Ectodermal cell (in vitro differentiated cells): ENCODE results near the gene MNS1.
"Not testable (repeated sequence)": the region's sequence is repeated elsewhere in the genome, so short reads cannot be mapped to it uniquely, and the experiment has no call there.

ENCODE experiments used
- H3K27ac ChIP-seq: 2 replicates; pipeline ENCODE4 v1.7.0; 2013; ENCODE audit warnings: mild to moderate bottlenecking, low read depth, low read length; ENCODE audit not compliant: insufficient read depth, poor library complexity, severe bottlenecking
- H3K27me3 ChIP-seq: 2 replicates; pipeline ENCODE4 v1.7.0; 2013; ENCODE audit warnings: mild to moderate bottlenecking, low read length; ENCODE audit not compliant: insufficient read depth, control insufficient read depth, poor library complexity, severe bottlenecking
- H3K36me3 ChIP-seq: one replicate; pipeline ENCODE4 v1.7.0; 2013; ENCODE audit warnings: low read length; ENCODE audit not compliant: control insufficient read depth, insufficient read depth
- H3K4me1 ChIP-seq: one replicate; pipeline ENCODE4 v1.7.0; 2013; ENCODE audit warnings: low read length; ENCODE audit not compliant: control insufficient read depth, insufficient read depth
- H3K4me3 ChIP-seq: 2 replicates; pipeline ENCODE4 v1.7.0; 2013; ENCODE audit warnings: low read depth, low read length, control low read depth; ENCODE audit not compliant: insufficient read depth
- H3K9me3 ChIP-seq: 2 replicates; pipeline ENCODE4 v1.7.0; 2013; ENCODE audit warnings: mild to moderate bottlenecking, low read length, moderate library complexity; ENCODE audit not compliant: control insufficient read depth
- WGBS, 2 experiments: methylation state at CpG; one replicate each; pipeline ENCODE4 v1.1.7; 2013; ENCODE audit warnings: missing lambda C conversion rate in 2 of 2; 5-methylcytosine and 5-hydroxymethylcytosine counted together

MNS1 gene

GRCh38 chr15:56456229-56456628 lies 8.7 kb downstream of the MNS1 start:
- Histone ChIP-seq H3K27ac (no peak overlapping the region), H3K4me1 (no peaks in the 10 kb centered on the region), H3K36me3 (no peaks in the 10 kb centered on the region), H3K9me3 (no peaks in the 10 kb centered on the region), H3K27me3 (no peaks in the 10 kb centered on the region), H3K4me3 (no peak overlapping the region)
- WGBS, 2 experiments: 90 to 95% methylated on average over 1 to 3 of the region's 3 CpGs

GRCh38 chr15:56454836-56455235 lies 10.1 kb downstream of the MNS1 start:
- no peaks in the 10 kb centered on the region for H3K4me1 ChIP-seq
- H3K4me3 ChIP-seq: no peak overlapping the region
- WGBS, 2 experiments: 87 to 88% methylated on average over 1 of the region's 1 CpG

DNA sequence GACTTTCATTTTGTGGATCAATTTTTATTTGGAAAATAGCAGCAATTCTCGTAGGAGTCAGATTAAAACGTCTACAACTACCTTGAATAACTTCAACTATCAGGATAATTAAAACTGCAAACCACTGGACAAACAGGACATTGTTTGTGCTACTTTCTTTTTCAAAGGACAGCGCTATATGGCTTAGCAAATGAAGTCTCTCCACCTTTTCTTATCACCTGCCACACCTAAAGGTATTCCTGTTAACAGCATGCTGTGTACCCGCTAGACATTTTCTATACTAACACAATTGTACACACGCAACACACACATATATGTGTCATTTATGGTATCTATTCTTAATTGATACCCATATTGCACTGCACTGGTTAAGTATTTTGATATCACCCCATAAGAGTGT lies 19.2 kb downstream of the MNS1 start:
- H3K4me1 ChIP-seq: no peaks in the 10 kb centered on the region
- no peaks in the 10 kb centered on the region for H3K9me3 ChIP-seq
- no peak overlapping the region for H3K4me3 ChIP-seq
- 90 to 94% methylated on average over 4 to 5 of the region's 5 CpGs for WGBS, 2 experiments
- no peak overlapping the region for H3K27ac ChIP-seq
- H3K36me3 ChIP-seq: peaks cover 6% of the 10 kb centered on the region
- H3K27me3 ChIP-seq: no peaks in the 10 kb centered on the region

More at GRCh38 chr15:56454836-56455235, 10.1 kb downstream of the MNS1 start:
- Histone ChIP-seq H3K27me3 (no peaks in the 10 kb centered on the region), H3K9me3 (no peaks in the 10 kb centered on the region), H3K36me3 (no peaks in the 10 kb centered on the region), H3K27ac (no peak overlapping the region)

DNA sequence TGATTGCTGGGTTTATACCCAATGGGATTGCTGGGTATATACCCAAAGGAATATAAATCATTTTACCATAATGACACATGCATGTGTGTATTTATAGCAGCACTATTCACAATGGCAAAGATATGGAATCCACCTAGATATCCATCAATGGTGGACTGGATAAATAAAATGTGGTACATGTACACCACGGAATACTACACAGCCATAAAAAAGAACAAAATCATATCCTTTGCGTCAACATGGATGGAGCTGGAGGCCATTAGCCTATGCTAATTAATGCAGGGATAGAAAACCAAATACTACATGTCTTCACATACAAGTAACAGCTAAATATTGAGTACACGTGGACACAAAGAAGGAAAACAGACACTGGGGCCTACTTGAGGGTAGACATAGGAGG lies 22.6 kb downstream of the MNS1 start:
- Histone ChIP-seq H3K27ac (no peak overlapping the region), H3K9me3 (no peaks in the 10 kb centered on the region), H3K4me1 (no peaks in the 10 kb centered on the region), H3K4me3 (no peak overlapping the region), H3K36me3 (peaks cover 6% of the 10 kb centered on the region), H3K27me3 (no peaks in the 10 kb centered on the region)
- WGBS, 2 experiments: 90 to 100% methylated on average over 2 to 3 of the region's 3 CpGs

DNA sequence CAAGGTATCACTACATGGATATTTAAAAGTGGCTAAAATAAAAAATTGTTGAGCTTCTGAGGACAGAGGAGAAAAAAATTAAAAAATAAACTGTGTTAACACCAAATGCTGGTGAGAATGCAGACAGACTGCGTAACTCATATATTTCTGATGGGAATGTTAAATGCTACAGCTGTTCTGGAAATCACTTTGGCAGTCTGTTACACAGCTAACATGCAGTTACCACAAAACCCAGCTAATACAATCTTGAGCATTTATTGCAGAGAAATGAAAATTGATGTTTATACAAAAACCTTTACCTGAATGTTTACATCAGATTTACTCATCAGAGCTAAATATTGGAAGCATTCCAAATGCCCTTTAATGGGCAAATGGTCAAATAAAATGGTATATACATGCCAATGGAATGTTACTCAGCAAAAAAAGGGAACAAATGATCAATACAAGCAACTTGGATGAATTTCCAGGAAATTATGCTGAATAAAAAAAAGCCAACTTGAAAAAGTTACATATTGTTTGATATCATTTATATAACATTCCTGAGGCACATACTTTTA lies 24.6 kb downstream of the MNS1 start:
- H3K4me1 ChIP-seq: no peaks in the 10 kb centered on the region
- H3K9me3 ChIP-seq: no peaks in the 10 kb centered on the region
- H3K27ac ChIP-seq: no peak overlapping the region
- 75 to 100% methylated on average over 1 of the region's 1 CpG for WGBS, 2 experiments
- H3K4me3 ChIP-seq: no peak overlapping the region
- H3K27me3 ChIP-seq: no peaks in the 10 kb centered on the region
- peaks cover 6% of the 10 kb centered on the region for H3K36me3 ChIP-seq

- Histone ChIP-seq H3K27ac (no peak overlapping the region), H3K36me3 (no peaks in the 10 kb centered on the region), H3K4me1 (no peaks in the 10 kb centered on the region), H3K4me3 (no peak overlapping the region), H3K9me3 (no peaks in the 10 kb centered on the region), H3K27me3 (no peaks in the 10 kb centered on the region)
- WGBS, 2 experiments: 88 to 96% methylated on average over 5 of the region's 5 CpGs
Observed at GRCh38 chr15:56432304-56432703, 32.6 kb downstream of the MNS1 start.

- Histone ChIP-seq H3K9me3 (no peaks in the 10 kb centered on the region), H3K4me3 (no peak overlapping the region), H3K27ac (no peak overlapping the region), H3K36me3 (no peaks in the 10 kb centered on the region), H3K4me1 (no peaks in the 10 kb centered on the region), H3K27me3 (no peaks in the 10 kb centered on the region)
- WGBS, 2 experiments: 9% methylated on average over 1 of the region's 2 CpGs; no CpG with 5 or more reads in 1 of the 2 experiments
Observed at GRCh38 chr15:56428821-56429458, 36.0 kb downstream of the MNS1 start.

DNA sequence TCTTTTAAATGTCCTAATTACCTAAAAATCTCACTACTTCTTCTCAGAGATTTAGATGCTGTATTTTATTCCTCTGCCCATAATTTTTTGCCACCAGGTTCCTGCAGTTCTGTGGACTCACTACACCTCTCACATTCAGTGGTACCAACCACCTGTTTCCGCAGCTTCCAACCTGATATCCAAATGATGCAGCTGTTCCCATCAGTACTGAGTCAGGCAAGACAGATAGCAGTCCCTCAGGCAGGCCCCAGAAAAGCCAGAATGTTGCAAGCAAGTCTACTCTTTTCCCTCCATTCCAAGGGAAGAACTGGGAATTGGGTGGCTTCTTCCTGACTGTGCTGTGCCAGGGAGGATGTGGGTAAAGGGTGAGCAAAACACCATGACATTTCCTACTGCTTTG lies 39.0 kb downstream of the MNS1 start:
- 86 to 98% methylated on average over 1 of the region's 1 CpG for WGBS, 2 experiments

DNA sequence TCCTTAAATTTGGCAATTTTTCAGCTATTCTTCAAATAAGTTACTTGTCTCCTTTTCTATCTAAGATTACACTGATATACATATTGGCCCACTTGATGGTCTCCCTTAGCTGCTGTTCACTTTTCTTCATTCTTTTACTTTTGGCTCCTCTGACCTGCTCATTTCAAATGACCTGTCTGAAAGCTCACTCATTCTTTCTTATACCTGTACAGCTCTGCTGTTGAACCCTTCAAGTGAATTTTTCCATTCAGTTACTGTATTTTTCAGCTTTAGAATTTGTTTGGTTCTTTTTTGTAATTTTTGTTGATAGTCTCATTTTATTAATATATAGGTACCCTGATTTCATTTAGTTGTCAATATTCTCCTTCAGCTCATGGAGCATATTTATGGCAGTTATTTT lies 39.7 kb downstream of the MNS1 start:
- Histone ChIP-seq H3K27ac (no peak overlapping the region), H3K27me3 (no peaks in the 10 kb centered on the region), H3K9me3 (no peaks in the 10 kb centered on the region), H3K4me3 (no peak overlapping the region), H3K4me1 (no peaks in the 10 kb centered on the region), H3K36me3 (no peaks in the 10 kb centered on the region)

More for the DNA sequence above, 39.0 kb downstream of the MNS1 start:
- no peak overlapping the region for H3K27ac ChIP-seq
- no peak overlapping the region for H3K4me3 ChIP-seq
- H3K4me1 ChIP-seq: no peaks in the 10 kb centered on the region
- H3K36me3 ChIP-seq: no peaks in the 10 kb centered on the region
- H3K9me3 ChIP-seq: no peaks in the 10 kb centered on the region
- no peaks in the 10 kb centered on the region for H3K27me3 ChIP-seq

- H3K9me3 ChIP-seq, H3K4me3 ChIP-seq, H3K27ac ChIP-seq, H3K4me1 ChIP-seq, H3K27me3 ChIP-seq, H3K36me3 ChIP-seq: not testable (repeated sequence)
- no CpG with 5 or more reads among the region's 1 CpG for WGBS, 2 experiments
Observed at GRCh38 chr15:56413114-56413733, 51.7 kb downstream of the MNS1 start.
